Fibroblast of mammary gland (primary cell): ENCODE results near the gene ERFE.

Source experiments
- DNase-seq: peaks from one replicate; pipeline ENCODE4 v3.0.0-alpha.2; 2010; ENCODE audit warnings: low read depth
- H3K4me3 ChIP-seq: 2 replicates; pipeline ENCODE4 v1.5.1; 2011; ENCODE audit warnings: low read depth, mild to moderate bottlenecking, low read length, moderate library complexity; ENCODE audit not compliant: control insufficient read depth
- TF ChIP-seq, protein P1 (sequence below): conservative IDR thresholded peaks from 2 replicates; pipeline ENCODE4 v1.5.1; 2011; ENCODE audit warnings: low read depth, low read length, inconsistent platforms; ENCODE audit not compliant: control insufficient read depth, insufficient read depth

Gene ERFE

DNA sequence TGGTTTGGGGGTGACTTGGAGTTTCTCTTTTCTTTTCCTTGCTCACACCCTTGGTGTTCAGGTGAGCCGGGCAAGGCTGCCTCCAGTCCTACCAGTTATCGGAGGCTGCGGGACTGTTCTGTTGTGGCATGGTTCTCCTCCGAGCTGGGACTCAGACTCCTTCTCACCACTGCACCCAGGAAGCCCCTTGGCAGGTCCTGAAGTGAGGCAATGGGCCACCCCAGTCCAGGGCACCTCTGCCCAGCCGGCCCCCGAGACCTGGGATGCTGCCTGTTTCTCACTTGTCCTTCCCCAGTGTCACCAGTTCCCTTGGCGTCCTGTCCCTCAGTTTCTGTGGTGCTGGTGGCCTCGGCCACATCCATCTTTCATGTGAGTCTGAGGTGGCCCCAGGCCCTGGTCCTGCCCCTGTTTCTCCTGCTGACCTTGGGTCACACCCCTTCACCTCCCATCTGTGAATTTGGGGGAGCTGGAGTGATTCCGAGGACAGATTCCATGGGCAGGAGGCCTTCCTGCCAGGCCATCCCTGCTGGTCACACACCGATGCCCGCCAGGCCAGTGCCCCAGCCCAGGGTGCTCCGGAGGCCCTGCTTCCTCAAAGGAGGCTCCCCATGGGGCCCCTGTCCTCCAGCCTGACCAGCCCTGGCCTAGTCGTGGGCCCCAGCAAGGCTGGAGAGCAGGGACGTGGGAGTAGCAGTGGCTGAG, 26.9 kb upstream of the ERFE start:
- TF ChIP-seq, protein P1, sequence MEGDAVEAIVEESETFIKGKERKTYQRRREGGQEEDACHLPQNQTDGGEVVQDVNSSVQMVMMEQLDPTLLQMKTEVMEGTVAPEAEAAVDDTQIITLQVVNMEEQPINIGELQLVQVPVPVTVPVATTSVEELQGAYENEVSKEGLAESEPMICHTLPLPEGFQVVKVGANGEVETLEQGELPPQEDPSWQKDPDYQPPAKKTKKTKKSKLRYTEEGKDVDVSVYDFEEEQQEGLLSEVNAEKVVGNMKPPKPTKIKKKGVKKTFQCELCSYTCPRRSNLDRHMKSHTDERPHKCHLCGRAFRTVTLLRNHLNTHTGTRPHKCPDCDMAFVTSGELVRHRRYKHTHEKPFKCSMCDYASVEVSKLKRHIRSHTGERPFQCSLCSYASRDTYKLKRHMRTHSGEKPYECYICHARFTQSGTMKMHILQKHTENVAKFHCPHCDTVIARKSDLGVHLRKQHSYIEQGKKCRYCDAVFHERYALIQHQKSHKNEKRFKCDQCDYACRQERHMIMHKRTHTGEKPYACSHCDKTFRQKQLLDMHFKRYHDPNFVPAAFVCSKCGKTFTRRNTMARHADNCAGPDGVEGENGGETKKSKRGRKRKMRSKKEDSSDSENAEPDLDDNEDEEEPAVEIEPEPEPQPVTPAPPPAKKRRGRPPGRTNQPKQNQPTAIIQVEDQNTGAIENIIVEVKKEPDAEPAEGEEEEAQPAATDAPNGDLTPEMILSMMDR, result no peak
- no peak overlapping the region for H3K4me3 ChIP-seq
- DNase-seq, result no peak

DNA sequence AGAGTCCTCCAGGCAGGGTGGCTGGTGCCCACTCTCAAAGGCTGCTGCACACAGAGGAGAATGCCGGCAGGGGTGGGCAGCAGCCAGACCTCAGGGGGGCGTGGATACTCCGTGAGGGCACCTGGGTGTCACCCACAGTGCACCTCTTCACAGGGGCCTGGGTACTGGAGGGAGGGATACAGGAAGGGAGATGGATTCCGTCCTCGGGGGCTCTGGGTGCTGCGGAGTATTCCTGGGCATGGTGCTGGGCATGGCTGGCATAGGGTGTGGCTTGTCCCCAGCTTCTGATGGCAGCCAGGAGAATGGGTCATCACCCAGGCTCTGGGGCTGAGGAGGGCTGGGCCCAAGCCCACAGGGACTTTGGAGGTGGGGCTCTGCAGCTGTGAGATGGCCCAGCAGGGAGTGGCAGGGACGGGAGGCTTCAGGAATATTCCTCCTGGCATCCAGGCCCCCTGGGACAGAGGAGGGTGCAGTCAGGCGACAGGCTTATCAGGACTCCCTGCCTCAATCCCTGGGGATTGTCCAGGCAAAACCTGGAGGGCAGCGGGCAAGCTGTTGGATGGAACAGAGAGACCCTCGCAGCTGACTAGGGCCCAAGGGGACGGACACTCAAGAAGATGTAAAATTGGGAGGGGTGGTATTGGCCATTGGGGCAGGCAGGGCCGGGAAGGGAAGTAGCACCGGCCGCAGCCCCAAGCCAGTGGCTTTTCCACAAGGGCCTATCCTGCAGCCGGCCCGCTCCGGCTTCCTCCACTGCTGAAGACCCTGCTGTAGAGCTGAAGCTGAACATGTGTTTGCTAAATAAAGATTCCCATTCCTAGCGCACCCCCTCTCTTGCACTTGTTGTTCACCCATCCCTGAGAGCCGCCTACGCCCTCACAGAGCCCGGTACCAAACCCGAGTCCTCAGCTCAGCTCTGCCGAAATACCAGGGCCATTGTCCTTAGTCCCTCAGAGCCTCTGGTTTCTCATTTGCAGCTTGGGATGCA, 26.0 kb upstream of the ERFE start:
- DNase-seq, result no peak

DNA sequence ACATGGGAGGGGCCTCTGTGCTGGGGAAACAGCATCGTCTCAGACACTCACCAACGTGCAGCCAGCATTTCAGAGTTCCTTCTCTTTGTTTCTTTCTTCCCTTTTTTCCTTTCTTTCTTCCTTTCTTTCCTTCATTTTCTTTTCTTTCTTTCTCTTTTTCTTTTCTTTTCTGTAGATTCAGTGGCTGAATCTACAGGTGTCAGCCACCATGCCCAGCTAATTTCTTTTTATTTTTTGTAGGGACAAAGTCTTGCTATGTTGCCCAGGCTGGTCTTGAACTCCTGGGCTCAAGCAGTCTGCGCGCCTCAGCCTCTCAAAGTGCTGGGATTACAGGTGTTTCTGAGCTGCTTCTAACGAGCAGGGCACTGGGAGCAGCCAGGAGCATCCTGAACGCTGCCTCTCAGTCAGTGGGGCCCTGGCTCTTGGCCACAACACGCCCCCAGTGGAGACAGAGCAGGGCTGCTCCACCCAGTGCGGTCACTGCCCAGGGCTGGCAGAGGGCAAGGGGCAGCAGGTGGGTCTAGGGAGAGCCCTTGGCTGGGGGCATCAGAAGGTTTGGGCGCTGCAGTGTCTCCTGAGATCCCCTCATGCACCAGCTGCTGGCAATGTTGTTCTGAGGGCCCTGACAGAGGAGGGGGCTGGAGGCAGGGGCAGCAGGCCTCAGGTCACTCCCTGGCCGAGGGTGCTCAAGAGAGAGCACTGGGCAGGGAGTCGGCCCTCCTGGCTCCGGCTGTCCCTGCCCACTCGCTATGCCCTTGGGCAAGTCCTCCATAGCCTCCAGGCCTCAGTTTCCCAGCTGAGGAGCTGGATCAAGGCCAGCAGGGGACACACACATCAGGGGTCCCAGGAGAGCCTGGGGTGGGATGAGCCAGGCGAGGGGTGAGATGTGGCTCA, 25.0 kb upstream of the ERFE start:
- DNase-seq, result no peak
- TF ChIP-seq, protein P1, result no peak
- H3K4me3 ChIP-seq, result no peak overlapping the region

More for the DNA sequence above, 26.0 kb upstream of the ERFE start:
- H3K4me3 ChIP-seq, result no peak overlapping the region
- TF ChIP-seq, protein P1, result no peak

DNA sequence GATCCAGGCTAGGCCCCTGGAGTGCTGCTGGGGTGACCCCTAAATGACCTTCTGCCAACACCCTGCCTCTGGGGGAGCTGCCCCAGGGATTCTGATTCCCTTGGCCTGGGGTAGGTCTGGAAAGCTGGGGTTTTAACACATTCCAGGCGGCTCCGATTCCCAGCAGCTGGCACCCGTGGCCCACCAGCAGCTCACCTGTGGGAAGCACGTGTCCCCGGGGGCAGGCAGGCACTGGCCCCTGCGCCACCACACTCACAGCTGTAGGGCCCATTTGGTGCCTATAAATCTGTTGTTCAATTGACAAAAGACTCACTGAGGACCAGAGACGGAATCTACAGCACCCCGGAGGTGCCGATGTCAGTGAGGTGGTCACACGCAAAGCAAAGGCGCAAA, 24.4 kb upstream of the ERFE start:
- no peak for DNase-seq
- TF ChIP-seq, protein P1, result no peak
- no peak overlapping the region for H3K4me3 ChIP-seq

DNA sequence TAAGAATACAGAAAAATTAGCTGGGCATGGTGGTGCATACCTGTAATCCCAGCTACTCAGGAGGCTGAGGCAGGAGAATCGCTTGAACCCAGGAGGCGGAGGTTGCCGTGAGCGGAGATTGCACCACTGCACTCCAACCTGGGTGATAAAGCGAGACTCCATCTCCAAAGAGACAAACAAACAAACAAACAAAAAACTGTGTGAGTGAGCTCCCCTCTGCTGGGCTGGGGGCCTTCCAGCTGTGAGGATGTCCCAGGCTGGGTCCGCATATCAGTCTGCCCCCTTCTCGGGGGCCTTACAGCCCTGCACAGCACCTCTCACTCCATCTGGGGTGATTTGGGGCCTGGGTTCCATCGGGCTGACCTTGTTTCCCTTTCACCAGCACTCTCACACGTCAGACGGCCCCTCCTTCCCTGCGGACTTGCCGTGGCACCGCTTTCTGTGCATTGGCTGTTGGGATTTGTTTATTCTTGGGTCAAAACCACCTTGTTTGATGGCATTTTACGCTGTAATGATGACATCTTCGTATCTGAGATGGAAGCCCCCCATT, 23.1 kb upstream of the ERFE start:
- no peak overlapping the region for H3K4me3 ChIP-seq
- TF ChIP-seq, protein P1, result no peak
- no peak for DNase-seq

DNA sequence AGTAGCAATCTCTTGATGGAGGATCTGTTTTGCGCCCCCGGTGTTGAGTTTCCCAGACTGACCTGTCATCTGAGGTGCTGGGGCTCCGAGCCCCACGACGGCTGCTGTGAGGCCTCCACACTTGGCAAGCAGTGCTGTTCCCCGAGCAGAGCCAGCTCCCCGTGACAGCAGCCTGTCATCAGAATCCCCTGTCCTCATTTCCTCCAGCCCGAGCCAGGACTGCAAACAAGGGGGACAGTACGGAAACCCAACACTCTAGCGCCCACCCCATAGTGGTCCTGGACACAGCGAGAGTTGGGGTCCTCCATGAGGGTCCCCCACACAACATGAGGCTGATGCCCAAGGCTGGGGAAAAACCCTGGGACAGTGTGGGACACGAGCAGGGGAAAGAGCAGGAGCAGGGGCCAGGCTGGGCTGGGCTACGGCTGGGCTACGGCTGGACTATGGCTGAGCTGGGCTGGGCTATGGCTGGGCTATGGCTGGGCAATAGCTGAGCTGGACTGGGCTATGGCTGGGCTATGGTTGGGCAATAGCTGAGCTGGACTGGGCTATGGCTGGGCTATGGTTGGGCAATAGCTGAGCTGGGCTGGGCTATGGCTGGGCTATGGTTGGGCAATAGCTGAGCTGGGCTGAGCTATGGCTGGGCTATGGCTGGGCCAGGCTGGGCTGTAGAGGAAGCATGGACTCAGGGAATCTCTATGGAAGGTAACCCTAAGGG, 21.8 kb upstream of the ERFE start:
- H3K4me3 ChIP-seq, result no peak overlapping the region
- peak; percentile 83 for DNase-seq
- TF ChIP-seq, protein P1, result no peak
